ENCODE results near the gene LCE1C. TPM values are rescaled to one million over a fixed set of nuclear protein-coding genes. Genes with fewer than 3 reads are reported as not detected.

Gene LCE1C
- not detected in 2 replicates for total RNA-seq

DNA sequence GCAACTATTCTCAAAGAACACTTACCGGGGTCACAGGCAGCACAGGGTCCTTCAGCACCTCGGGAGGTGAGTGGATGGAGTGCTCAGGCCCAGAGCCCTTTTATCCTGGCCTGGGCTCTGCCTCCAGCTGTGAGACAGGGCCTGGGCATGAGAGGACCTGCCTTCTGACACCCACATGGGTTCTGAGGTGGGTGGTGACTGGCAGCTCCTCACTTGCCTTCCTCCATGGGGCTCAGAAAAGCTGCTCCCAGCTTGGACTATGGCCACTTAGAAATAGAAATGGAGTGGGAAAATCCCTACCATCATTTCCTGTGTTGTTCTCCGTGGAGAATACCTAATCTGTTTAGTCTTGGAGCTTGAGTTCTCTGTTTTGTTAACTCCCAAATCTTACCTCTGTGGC, at the start of gene LCE1C:
LCE1C (minus strand) TSS at position 76 of the 400 bp plus-strand sequence. CDS start 1,173 bp downstream, outside the sequence.

GRCh38 chr1:152842556-152842955, 36.1 kb upstream of the LCE1C start, which contains the start of gene LCE6A:
LCE6A (plus strand) TSS chr1:152842856; CDS start chr1:152843521, 665 bp downstream.

GRCh38 chr1:152827173-152827572, 20.7 kb upstream of the LCE1C start, which contains the start of gene LCE1A:
LCE1A (plus strand) TSS chr1:152827473; CDS start chr1:152827473, 0 bp downstream.

DNA sequence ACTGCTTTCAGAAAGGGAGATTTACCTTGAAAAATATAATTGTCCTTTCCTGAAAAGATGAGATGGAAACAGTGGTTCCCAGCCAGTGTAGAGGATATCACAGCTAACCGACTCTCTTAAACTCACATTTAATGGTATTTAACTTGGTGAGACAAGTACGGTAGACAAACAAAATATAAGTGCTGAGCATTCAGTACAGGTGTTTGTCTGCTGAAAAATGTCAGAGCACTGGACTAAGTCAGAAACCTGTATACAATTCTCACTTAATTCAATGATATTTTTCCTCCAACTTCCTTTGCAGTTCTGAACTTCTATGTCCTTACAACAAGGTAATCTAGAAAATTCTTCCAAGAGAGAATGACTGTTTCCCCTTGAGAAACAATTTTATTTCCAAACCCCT, 5.2 kb upstream of the LCE1C start, which contains the start of gene LCE1B:
LCE1B (plus strand) TSS at position 301 of the 400 bp plus-strand sequence. CDS start 476 bp downstream, outside the sequence.

GRCh38 chr1:152796421-152796820, 10.0 kb downstream of the LCE1C start, which contains the start of gene LCE1D:
LCE1D (plus strand) TSS chr1:152796721; CDS start chr1:152797795, 1,074 bp downstream.

GRCh38 chr1:152786077-152786476, 20.4 kb downstream of the LCE1C start, which contains the start of gene LCE1E:
LCE1E (plus strand) TSS chr1:152786257; CDS start chr1:152787300, 1,043 bp downstream.

GRCh38 chr1:152774875-152775274, 31.6 kb downstream of the LCE1C start, which contains the start of gene LCE1F:
LCE1F (plus strand) TSS chr1:152775140; CDS start chr1:152776372, 1,232 bp downstream.

DNA sequence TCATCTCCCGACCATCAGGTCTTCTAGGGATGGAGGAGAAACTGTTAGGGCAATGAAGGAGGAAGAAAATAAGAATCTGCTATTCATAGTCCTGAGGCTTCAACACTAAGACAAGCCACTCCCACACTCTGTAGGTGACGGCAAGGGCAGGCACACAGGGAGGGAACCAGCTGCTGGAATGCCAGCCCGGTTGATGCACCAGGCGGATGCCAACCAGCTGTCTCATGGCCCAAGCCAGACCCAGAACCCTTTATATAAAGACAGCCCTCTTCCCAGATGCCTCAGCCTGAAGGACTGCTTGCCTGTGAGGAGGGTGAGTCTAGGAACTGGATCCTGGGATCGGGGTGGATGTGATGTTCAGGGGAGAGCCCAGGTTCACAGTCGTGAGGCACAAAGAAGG, 48.7 kb downstream of the LCE1C start, which contains the start of gene KPRP:
KPRP (plus strand) TSS at position 279 of the 400 bp plus-strand sequence. CDS start 1,564 bp downstream, outside the sequence.

Other genes with a start within 250 kb of the LCE1C start
- not detected in 2 replicates for gene LCE3E, start 239.9 kb downstream of the LCE1C start, total RNA-seq
- gene LCE3D, start 226.1 kb downstream of the LCE1C start, total RNA-seq: not detected in 2 replicates
- not detected in 2 replicates for gene LCE3C, start 206.4 kb downstream of the LCE1C start, total RNA-seq
- gene LCE3B, start 192.8 kb downstream of the LCE1C start, total RNA-seq: not detected in 2 replicates
- not detected in 2 replicates for gene LCE3A, start 183.5 kb downstream of the LCE1C start, total RNA-seq
- gene LCE2D, start 143.3 kb downstream of the LCE1C start, total RNA-seq: not detected in 2 replicates
- gene LCE2C, start 131.4 kb downstream of the LCE1C start, total RNA-seq: not detected in 2 replicates
- not detected in 2 replicates for gene LCE2B, start 120.5 kb downstream of the LCE1C start, total RNA-seq
- not detected in 2 replicates for gene LCE2A, start 108.3 kb downstream of the LCE1C start, total RNA-seq
- gene LCE4A, start 98.5 kb downstream of the LCE1C start, total RNA-seq: not detected in 2 replicates
- gene KPRP, start 48.6 kb downstream of the LCE1C start, total RNA-seq: not detected in 2 replicates
- gene LCE1F, start 31.5 kb downstream of the LCE1C start, total RNA-seq: not detected in 2 replicates
- not detected in 2 replicates for gene LCE1E, start 20.4 kb downstream of the LCE1C start, total RNA-seq
- gene LCE1D, start 9.9 kb downstream of the LCE1C start, total RNA-seq: not detected in 2 replicates
- gene LCE1B, start 5.3 kb upstream of the LCE1C start, total RNA-seq: not detected in 2 replicates
- gene LCE1A, start 20.8 kb upstream of the LCE1C start, total RNA-seq: not detected in 2 replicates
- not detected in 2 replicates for gene LCE6A, start 36.2 kb upstream of the LCE1C start, total RNA-seq
- not detected in 2 replicates for gene LCE7A, start 53.3 kb upstream of the LCE1C start, total RNA-seq
- not detected in 2 replicates for gene SMCP, start 71.7 kb upstream of the LCE1C start, total RNA-seq
- gene IVL, start 101.9 kb upstream of the LCE1C start, total RNA-seq: not detected in 2 replicates
- not detected in 2 replicates for gene SPRR5, start 140.6 kb upstream of the LCE1C start, total RNA-seq
- gene SPRR4, start 164.0 kb upstream of the LCE1C start, total RNA-seq: not detected in 2 replicates
- not detected in 2 replicates for gene SPRR1A, start 177.4 kb upstream of the LCE1C start, total RNA-seq
- gene SPRR3, start 195.1 kb upstream of the LCE1C start, total RNA-seq: not detected in 2 replicates
- gene SPRR1B, start 224.6 kb upstream of the LCE1C start, total RNA-seq: not detected in 2 replicates
- gene SPRR2D, start 234.5 kb upstream of the LCE1C start, total RNA-seq: not detected in 2 replicates